Aorta (tissue), 5 donors: ENCODE measurements around the gene PXMP4. TPM values are rescaled to one million over a fixed set of nuclear protein-coding genes. Genes with fewer than 3 reads are reported as not detected.
"Not testable (repeated sequence)": the region's sequence is repeated elsewhere in the genome, so short reads cannot be mapped to it uniquely, and the experiment has no call there.

Source experiments
- ATAC-seq: fragments of 200-7000 bp; cut with Tn5 transposase; one replicate; pipeline ENCODE4 v1.9.1; 2022; ENCODE audit warnings: moderate library complexity; ENCODE audit not compliant: low FRiP score
- DNase-seq, 2 donors: peaks; one replicate each; pipeline ENCODE4 v3.0.0-alpha.2; 2020
- H3K27ac ChIP-seq, 2 donors: one replicate each; pipeline ENCODE4 v1.5.1; 2013; ENCODE audit warnings: low read length in 2 of 2, mild to moderate bottlenecking in 2 of 2, moderate library complexity in 2 of 2, control low read depth in 1 of 2, inconsistent platforms in 1 of 2, low read depth in 1 of 2
- H3K27me3 ChIP-seq, 2 donors: one replicate each; pipeline ENCODE4 v1.6.1; 2013; ENCODE audit warnings: control low read depth in 1 of 2, low read length in 1 of 2, mild to moderate bottlenecking in 1 of 2, moderate library complexity in 1 of 2; ENCODE audit not compliant: insufficient read depth in 2 of 2, control insufficient read depth in 1 of 2
- H3K36me3 ChIP-seq, 2 donors: one replicate each; pipeline ENCODE4 v1.6.1; 2013; ENCODE audit warnings: control low read depth in 1 of 2, low read length in 1 of 2, mild to moderate bottlenecking in 1 of 2; ENCODE audit not compliant: insufficient read depth in 2 of 2, control insufficient read depth in 1 of 2
- H3K4me1 ChIP-seq, 2 donors: one replicate each; pipeline ENCODE4 v1.6.1; 2013; ENCODE audit warnings: low read length in 2 of 2, control low read depth in 1 of 2, mild to moderate bottlenecking in 1 of 2, moderate library complexity in 1 of 2; ENCODE audit not compliant: insufficient read depth in 2 of 2, control insufficient read depth in 1 of 2
- H3K4me3 ChIP-seq, 2 donors: one replicate each; pipeline ENCODE4 v1.5.1; 2013; ENCODE audit warnings: low read length in 2 of 2, control low read depth in 1 of 2, mild to moderate bottlenecking in 1 of 2
- H3K9me3 ChIP-seq: one replicate; pipeline ENCODE4 v1.6.1; 2013; ENCODE audit warnings: mild to moderate bottlenecking, low read length; ENCODE audit not compliant: control insufficient read depth
- WGBS, 2 donors: extraction: QIAGEN DNeasy Blood & Tissue Kit; methylation state at CpG; one replicate each; pipeline ENCODE4 v1.1.7; 2013; 5-methylcytosine and 5-hydroxymethylcytosine counted together
- intact Hi-C, 2 donors: fragments of 100-400 bp; cut with DNase I; formaldehyde crosslinking; loops; one replicate each; pipeline versions ENCODE4 v1.14.2 to v1.15.0; 2022
- polyA plus RNA-seq, 2 donors: library from polyadenylated mRNA; stranded (reverse); fragments of 200-250 nt; gene quantifications; one replicate each; pipeline ENCODE4 v1.2.3, GENCODE V29; 2013
- total RNA-seq, 2 donors: library from RNA; stranded (reverse); fragmentation: NEBNext Ultra II Directional; extraction: Animal tissue kit (Norgen Biotek cat#: 25700); gene quantifications; one replicate each; pipeline ENCODE4 v1.2.1, GENCODE V29; 2021
- donor health status: healthy with polysubstance abuse.
- donor health status: Bipolar disorder and iron deficiency.
- donor health status: DM: no; HTN: no; CAD: no.
- donor health status: DM: no; HTN: no; CAD: no.
- donor health status: DM: yes; HTN: yes; CAD: no.

PXMP4 gene
- total and polyA plus RNA-seq, 4 donors, result 1.5 to 7.5 (median 4.7) TPM

DNA sequence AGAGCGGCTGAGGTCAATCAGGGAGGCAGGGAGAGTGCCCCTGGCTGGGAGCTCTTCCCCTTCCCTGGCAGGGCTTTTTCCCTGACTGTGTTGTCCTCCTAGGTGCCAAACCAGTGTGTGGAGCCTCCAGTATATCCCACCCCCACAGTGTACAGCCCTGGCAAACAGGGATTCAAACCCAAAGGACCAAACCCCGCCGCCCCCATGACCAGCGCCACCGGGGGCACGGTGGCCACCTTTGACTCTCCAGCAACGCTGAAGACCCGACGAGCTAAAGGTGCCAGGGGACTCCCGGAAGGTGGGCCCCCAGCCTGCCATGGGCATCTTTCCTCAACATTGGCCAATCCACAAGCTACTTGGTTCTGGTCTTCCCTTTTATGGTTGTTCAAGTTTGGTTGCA is 36.9 kb upstream of the PXMP4 start:
- WGBS, 2 donors, result 98 to 100% methylated on average over 10 of the region's 10 CpGs
- Histone ChIP-seq H3K9me3 (no peaks in the 10 kb centered on the region), H3K4me3 (no peak overlapping the region), H3K27me3 (no peaks in the 10 kb centered on the region), H3K36me3 (peaks cover 4 to 6% of the 10 kb centered on the region in 2 donors), H3K27ac (no peak overlapping the region), H3K4me1 (no peaks in the 10 kb centered on the region)
- no peak for DNase-seq
- intact Hi-C loops, result no loop called here
- no peak for ATAC-seq

DNA sequence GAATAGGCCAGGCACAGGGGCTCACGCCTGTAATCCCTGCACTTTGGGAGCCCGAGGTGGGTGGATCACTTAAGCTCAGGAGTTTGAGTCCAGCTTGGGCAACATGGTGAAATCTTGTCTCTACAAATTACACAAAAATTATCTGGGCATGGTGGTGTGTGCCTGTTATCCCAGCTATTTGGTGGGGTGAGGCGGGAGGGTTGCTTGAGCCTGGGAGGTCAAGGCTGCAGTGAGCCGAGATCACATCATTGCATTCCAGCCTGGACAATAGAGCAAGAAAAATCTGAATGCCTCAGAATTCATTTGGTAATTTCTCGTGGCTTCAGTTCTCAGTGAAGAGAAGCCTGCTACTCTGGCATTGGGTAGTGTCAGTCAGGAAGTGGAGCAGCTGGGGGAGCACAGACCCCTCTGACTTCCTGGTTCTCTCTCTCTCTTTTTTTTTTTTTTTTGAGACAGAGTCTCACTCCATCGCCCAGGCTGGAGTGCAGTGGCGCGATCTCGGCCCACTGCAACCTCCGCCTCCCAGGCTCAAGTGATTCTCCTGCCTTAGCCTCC is 35.9 kb upstream of the PXMP4 start:
- ATAC-seq, H3K9me3 ChIP-seq, H3K4me3 ChIP-seq, DNase-seq, intact Hi-C loops, H3K4me1 ChIP-seq, H3K36me3 ChIP-seq, H3K27ac ChIP-seq, H3K27me3 ChIP-seq: not testable (repeated sequence)
- WGBS, 2 donors, result 90 to 93% methylated on average over 10 of the region's 10 CpGs

DNA sequence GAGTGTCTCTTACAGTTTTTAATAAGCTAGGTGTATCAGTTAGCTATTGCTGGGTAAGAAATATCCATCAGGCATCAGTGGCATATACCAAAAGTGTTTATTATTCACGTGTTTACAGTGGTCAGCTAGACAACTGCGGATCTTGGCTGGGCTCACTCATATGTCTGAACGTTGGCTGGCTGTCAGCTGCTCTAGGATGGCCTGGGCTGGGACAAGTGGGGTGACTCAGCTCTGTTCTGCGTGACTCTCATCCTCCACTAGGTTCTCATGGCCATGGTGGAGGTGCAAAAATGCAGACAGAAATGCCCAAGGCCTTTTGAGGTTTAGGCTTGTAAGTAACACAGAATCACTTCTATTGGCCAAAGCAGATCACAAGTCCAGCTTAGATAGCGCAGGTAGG is 33.7 kb upstream of the PXMP4 start:
- WGBS, 2 donors, result 79 to 83% methylated on average over 5 of the region's 5 CpGs
- intact Hi-C loops, result no loop called here
- H3K27ac ChIP-seq, result no peak overlapping the region
- DNase-seq (no peak), ATAC-seq (no peak)
- no peaks in the 10 kb centered on the region for H3K9me3 ChIP-seq
- H3K4me1 ChIP-seq, result no peaks in the 10 kb centered on the region
- H3K27me3 ChIP-seq, result no peaks in the 10 kb centered on the region
- H3K4me3 ChIP-seq, result no peak overlapping the region
- peaks cover 3 to 4% of the 10 kb centered on the region in 2 donors for H3K36me3 ChIP-seq

DNA sequence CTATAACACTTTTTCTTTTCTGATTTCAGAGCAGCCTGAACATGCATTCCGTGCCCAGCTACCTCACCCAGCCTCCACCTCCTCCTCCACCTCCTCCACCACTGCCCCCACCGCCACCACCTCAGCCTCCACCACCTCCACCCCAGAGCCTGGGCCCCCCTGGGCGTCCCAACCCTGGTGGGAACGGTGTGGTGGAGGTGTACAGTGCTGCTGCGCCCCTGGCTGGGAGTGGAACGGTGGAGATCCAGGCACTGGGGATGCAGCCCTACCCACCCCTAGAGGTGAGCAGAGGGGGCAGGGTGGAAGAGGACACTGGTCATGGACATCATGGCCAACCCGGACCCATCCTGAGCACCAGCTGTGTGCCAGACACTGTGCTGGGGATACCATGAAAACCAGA is 33.0 kb upstream of the PXMP4 start:
- intact Hi-C loops, result no loop called here
- H3K27ac ChIP-seq, result no peak overlapping the region
- peaks cover 3 to 4% of the 10 kb centered on the region in 2 donors for H3K36me3 ChIP-seq
- ATAC-seq, result no peak
- no peaks in the 10 kb centered on the region for H3K4me1 ChIP-seq
- DNase-seq, result no peak
- WGBS, 2 donors, result 97 to 98% methylated on average over 7 of the region's 7 CpGs
- no peaks in the 10 kb centered on the region for H3K9me3 ChIP-seq
- H3K27me3 ChIP-seq, result no peaks in the 10 kb centered on the region
- H3K4me3 ChIP-seq, result no peak overlapping the region

DNA sequence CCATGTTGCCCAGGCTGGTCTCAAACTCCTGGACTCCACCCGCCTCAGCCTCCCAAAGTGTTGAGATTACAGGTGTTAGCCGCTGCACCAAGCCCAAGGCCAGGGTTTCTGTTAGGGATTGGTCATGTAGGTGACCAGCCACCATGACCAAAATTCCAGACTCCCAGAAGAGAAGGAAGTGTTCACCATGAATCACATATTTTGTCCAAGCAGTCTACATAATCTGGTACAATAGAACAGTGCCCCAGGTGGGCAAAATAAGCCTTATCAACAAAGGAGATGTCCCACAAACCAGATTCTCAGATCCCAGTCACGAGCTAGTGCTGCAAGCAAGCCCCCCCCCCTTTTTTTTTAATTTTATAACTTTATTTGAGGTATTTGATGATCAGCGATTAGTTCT is 31.7 kb upstream of the PXMP4 start:
- Histone ChIP-seq H3K4me3 (no peak overlapping the region), H3K36me3 (peaks cover 0 to 3% of the 10 kb centered on the region in 2 donors), H3K4me1 (no peaks in the 10 kb centered on the region), H3K27ac (no peak overlapping the region), H3K27me3 (no peaks in the 10 kb centered on the region), H3K9me3 (no peaks in the 10 kb centered on the region)
- 92 to 95% methylated on average over 4 of the region's 4 CpGs for WGBS, 2 donors
- intact Hi-C loops, result no loop called here
- no peak for DNase-seq
- no peak for ATAC-seq

DNA sequence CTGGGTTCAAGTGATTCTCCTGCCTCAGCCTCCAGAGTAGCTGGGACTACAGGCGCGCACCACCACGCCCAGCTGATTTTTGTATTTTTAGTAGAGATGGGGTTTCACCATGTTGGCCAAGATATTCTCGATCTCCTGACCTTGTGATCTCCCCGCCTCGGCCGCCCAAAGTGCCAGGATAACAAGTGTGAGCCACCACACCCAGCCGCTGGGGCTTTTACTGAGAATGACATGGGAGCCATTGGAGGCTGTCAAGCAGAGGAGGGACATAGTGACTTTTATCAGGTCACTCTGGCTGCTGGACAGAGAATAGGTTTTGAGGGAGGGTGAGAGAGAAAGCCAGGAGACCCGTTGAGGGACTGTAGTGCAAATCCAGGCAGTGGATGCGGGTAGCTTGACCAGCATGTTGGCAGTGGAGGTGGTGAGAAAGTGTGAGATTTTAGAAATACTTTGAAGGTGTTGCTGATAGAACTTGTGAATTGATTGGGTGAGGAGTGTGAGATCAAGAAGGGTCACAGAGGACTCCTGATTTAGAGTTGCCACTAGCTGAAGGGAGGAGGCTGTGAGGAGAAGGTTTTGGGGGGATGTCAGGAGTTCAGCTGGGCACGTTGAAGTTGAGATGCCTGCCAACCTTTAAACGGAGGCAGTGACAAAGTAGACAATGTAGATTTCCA is 26.4 kb upstream of the PXMP4 start:
- Histone ChIP-seq H3K9me3 (no peaks in the 10 kb centered on the region), H3K4me3 (no peak overlapping the region), H3K36me3 (no peaks in the 10 kb centered on the region), H3K27ac (no peak overlapping the region), H3K4me1 (no peaks in the 10 kb centered on the region), H3K27me3 (no peaks in the 10 kb centered on the region)
- DNase-seq, result no peak
- 91 to 92% methylated on average over 12 of the region's 12 CpGs for WGBS, 2 donors
- ATAC-seq, result no peak
- intact Hi-C loops, result no loop called here

DNA sequence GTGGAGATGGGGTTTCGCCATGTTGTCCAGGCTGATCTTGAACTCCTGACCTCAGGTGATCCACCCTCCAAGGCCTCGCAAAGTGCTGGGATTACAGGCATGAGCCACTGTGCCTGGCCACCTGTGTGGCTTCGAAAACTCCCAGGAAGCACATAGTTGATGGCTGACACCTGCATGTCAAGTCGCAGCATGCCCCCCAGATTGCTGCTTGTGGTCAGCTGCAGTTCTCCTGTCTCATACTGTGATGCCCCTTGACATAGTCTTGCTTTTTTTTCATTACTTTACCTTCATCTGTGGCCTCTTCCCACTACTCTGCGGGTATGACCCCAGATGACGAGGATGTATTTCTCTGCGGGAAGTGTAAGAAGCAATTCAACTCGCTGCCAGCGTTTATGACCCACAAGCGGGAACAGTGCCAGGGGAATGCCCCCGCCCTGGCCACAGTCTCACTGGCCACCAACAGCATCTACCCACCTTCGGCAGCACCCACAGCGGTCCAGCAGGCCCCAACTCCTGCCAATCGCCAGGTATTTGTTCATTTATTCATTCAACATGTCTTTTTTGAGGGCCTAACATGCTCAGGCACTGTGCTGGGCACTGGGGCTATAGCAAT is 24.8 kb upstream of the PXMP4 start:
- no peak overlapping the region for H3K4me3 ChIP-seq
- H3K27ac ChIP-seq, result no peak overlapping the region
- no peak for ATAC-seq
- 93% methylated on average over 14 of the region's 14 CpGs for WGBS, 2 donors
- intact Hi-C loops, result no loop called here
- no peaks in the 10 kb centered on the region for H3K27me3 ChIP-seq
- no peaks in the 10 kb centered on the region for H3K9me3 ChIP-seq
- H3K36me3 ChIP-seq, result no peaks in the 10 kb centered on the region
- no peak for DNase-seq
- H3K4me1 ChIP-seq, result no peaks in the 10 kb centered on the region

DNA sequence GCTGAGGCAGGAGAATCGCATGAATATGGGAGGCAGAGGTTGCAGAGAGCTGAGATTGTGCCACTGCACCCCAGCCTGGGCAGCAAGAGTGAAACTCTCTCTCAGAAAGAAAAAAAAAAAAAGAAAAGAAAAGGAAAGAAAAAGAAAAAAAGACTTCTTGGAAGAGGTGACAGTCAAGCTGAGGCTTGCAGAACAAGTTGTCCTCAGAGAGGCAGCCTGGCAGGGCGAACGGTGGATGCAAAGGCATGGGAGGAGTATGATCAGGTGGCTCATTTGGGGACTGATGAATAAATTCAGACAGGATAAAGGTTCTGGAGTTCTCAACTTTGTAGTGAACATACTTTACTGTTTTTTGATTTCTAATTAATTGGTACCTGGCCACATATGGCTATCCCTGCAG is 24.1 kb upstream of the PXMP4 start:
- ATAC-seq (no peak), DNase-seq (no peak)
- 87 to 91% methylated on average over 3 of the region's 3 CpGs for WGBS, 2 donors
- no peaks in the 10 kb centered on the region for H3K27me3 ChIP-seq
- no peaks in the 10 kb centered on the region for H3K4me1 ChIP-seq
- no peaks in the 10 kb centered on the region for H3K9me3 ChIP-seq
- H3K4me3 ChIP-seq, result no peak overlapping the region
- no peak overlapping the region for H3K27ac ChIP-seq
- intact Hi-C loops, result no loop called here
- no peaks in the 10 kb centered on the region for H3K36me3 ChIP-seq

DNA sequence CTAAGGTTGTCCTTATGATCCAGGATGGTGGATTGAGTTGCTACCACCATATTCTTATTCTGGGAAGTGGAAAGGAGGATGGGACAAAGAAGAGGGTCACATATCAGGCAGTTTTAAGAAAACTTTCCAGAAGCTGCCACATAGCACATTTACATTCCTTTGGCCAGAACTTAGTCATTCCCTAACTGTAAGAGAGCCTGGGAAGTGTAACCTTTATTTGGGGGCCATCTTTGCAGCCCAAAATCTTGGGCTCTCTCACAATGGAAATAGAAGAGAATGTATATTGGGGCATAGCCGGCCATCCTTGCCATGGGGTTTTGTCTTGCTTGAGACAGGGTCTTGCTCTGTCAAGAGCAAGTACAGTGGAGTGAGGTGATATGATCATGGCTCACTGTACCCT is 20.1 kb upstream of the PXMP4 start:
- Histone ChIP-seq H3K27ac (no peak overlapping the region), H3K4me3 (no peak overlapping the region), H3K27me3 (no peaks in the 10 kb centered on the region), H3K36me3 (no peaks in the 10 kb centered on the region), H3K4me1 (no peaks in the 10 kb centered on the region), H3K9me3 (peaks cover 3% of the 10 kb centered on the region)
- intact Hi-C loops, result no loop called here
- DNase-seq, result no peak
- WGBS, 2 donors, result 94 to 99% methylated on average over 1 of the region's 1 CpG
- no peak for ATAC-seq
